GM19043 (cell line): ENCODE measurements around the gene LTB4R.

Source experiments
- ATAC-seq: cut with Tn5 transposase; IDR thresholded peaks from one replicate; pipeline ENCODE4 v1.9.1; 2021; ENCODE audit warnings: low read depth; ENCODE audit not compliant: unreplicated experiment

Gene LTB4R

GRCh38 chr14:24366413-24366720 is 55.1 kb downstream of the LTB4R start:
- ATAC-seq: peak; percentile 60

GRCh38 chr14:24366721-24367513 is 55.6 kb downstream of the LTB4R start:
- peak; percentile 32 for ATAC-seq
